ENCODE results near the gene BCKDHA.
"Not testable (repeated sequence)": the region's sequence is repeated elsewhere in the genome, so short reads cannot be mapped to it uniquely, and the experiment has no call there.

The BCKDHA gene

DNA sequence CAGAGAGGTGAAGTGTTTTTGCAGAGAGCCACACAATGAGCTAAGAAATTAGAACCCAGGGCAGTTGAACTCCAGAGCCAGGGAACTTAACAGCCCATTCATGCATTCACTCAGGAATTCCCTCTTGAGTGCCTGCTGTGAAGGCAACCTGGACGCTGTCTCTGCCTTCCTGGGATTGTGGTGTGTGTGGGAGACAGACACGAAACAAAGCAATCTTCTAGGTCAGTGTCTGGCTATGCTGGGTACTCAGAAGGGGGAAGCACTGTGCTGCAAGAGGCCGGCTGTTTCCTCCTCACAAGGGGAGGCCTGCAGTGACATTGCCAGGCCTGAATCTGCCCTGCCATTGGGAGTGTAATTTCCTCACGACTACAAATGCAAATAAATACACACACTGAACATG lies 9.7 kb downstream of the BCKDHA start:
- DNase-seq: no peak

DNA sequence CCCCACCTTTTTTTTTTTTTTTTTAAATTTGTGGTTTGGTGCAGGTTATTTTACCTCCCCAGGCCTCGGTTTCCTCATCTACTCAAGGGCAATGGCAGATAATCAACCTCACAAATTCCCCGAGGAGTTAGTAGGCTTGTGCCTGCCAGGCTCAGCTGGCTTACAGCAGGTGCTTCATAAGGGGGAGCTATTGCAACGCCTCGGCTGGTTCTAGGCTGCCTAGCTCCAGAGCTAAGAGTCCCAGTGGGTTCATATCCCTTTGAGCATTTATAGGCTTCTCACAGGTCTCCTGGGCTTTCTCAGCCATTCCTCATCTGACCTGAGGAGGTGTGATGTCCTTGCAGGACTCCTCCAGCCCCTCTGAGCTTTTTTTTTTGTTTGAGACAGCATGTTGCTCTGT lies 10.6 kb downstream of the BCKDHA start:
- no peak for DNase-seq

DNA sequence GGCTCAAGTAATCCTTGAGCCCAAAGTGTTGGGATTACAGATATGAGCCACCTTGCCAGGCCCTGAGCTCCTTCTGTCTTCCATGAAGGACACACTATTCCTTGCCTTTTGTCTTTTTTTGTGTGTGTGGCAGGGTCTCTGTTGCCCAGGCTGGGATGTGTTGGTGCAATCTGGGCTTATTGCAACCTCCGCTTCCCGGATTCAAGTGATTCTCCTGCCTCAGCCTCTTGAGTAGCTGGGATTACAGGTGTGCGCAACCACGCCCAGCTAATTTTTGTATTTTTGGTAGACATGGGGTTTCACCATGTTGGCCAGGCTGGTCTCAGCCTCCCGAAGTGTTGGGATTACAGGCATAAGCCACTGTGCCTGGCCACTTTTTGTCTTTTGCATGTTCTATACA lies 11.2 kb downstream of the BCKDHA start:
- DNase-seq: not testable (repeated sequence)

DNA sequence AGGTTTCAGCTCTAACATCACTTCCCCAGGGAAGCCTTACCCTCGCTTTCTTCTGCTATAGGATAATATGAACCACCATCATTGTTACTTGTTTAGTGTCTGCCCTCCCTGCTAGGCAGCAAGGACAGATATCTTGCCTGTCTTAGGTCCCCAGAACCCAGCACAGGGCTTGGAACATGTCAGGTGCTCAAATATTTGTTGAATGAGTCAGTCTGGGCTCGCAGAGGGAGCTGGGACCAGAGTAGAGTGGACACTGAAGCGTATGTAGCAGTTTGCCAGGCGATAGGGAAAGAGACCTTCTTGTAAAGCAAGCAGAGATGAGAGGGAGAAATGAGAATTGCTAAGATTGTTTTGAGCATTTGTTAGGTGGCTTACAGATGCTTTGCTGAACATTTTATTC lies 11.7 kb downstream of the BCKDHA start:
- no peak for DNase-seq

DNA sequence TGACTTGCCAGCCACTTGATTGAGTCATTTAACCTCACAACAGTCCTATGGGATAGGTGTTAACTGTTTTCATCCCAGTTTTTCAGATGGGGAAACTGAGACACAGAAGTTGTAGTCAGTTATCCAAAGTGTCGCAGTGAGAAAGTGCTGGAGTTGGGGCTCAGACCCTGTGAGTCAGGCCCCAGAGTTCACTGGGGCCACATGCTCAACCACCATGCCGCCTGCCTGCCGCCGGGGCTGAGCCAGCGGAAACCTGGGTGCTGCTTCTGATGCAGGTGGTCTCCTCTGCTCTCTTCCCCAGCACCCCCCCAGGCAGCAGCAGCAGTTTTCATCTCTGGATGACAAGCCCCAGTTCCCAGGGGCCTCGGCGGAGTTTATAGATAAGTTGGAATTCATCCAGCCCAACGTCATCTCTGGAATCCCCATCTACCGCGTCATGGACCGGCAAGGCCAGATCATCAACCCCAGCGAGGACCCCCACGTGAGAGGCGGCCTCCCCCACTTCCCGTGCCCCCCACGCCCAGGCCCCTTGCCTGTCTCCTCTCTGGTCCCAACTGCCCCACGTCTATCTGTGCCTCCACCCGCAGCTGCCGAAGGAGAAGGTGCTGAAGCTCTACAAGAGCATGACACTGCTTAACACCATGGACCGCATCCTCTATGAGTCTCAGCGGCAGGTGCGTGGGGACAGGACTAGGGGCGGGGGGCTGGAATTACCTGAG lies 12.9 kb downstream of the BCKDHA start:
- no peak for DNase-seq

DNA sequence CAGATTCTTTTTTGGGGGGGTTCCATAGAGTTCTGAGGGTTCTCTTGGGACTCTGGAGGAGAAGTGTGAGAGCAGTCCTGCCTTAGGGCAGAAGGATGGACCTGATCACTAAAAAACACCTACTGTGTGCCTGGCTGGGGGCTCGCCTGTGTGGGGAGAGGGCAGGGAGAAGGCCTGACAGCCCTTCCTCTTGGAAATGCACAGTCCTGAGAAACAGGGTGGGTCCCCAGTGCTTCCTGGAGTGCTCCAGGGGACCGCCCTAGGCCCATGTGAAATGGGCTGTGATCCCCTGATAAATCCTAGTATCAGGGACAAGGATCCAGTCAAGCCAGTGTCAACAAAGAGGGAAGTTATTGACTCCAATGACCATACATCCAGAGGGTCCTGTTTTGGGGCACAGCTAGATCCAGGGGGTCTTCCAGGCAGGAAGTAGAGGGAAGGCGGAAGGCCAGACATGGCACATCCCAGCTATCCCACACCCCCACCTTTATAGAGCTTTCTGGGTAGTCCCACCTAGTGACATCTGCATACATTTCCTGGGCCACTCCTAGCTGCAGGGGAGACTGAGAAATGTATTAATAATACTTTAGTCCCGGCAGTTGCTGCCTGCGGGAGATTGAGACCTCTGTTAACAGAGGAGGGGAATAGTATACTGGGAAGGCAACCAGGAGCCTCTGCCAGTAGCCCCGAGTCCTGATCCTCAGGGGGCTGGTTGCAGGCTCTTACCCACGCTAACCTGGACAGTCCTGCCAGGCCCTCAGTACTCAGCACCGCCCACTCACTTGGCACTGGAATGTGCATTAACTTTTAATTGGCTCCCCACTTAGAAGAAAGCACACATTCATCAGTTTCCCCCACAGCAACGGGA lies 13.7 kb downstream of the BCKDHA start:
- no peak for DNase-seq

DNA sequence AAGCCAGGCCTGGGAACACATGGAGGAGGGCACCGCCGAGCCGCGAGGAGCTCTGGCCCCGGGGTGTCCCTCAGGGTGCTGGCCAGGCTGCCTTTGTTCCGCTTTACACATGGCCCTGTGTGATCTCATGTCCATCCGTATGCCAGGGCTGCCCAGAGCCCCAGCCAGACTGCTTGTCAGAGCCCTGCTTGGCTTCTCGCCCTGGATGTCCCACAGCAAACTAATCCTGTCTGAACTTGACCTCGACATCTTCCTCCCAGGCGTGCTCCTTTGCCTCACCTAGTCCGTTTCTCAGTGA lies 14.3 kb downstream of the BCKDHA start:
- no peak for DNase-seq

DNA sequence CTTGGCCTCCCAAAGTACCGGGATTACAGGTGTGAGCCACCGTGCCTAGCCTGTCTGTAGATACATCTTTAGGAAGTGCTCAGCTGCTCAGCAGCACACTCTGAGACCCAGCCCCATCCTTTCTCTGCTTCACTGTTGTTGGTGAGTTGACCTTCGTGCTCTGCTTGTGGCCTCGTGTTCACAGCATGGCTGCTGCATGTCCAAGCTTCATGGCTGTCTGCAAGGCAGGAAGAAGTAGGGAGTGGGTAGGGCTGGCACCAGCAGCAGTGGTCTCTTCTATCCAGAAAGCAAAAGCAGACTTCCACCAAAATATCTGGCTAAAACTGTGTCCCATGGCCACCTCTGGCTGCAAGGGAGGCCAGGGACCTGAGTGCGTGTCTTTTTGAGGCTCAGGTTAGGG lies 15.3 kb downstream of the BCKDHA start:
- no peak for DNase-seq

DNA sequence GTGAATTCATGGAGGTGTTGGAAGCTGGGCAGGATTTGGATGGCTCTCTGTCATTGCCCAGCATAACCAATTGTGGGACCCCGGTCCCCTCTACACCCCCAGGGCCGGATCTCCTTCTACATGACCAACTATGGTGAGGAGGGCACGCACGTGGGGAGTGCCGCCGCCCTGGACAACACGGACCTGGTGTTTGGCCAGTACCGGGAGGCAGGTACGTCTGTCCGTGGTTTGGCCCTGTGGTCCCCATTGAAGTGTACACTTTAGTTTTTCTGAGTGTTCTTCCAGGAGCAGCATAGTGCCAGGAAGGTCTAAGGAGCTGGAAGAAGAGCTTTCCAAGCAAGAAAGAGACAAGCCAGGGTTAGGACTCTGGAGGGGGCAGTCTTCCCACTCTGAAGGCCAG lies 16.3 kb downstream of the BCKDHA start:
- no peak for DNase-seq

DNA sequence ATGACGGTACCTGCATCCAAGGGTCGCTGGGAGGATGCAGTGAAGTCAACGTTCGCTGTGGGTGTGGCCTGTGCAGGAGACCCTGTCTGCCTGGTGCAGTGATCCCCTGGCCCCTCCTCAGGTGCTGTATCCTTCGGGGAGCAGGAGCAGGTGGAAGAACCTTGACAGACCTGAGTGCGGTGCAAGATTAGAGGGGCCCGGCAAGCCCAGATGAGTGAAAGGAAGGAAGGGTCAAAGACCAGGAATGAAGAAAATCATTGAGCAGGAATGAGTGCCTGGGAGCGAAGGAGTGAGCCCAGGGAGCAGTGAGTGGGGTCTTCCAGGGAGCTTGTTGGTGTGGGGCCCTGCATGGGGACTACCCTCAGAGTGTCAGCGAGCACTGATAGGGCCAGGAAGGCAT lies 16.8 kb downstream of the BCKDHA start:
- no peak for DNase-seq

DNA sequence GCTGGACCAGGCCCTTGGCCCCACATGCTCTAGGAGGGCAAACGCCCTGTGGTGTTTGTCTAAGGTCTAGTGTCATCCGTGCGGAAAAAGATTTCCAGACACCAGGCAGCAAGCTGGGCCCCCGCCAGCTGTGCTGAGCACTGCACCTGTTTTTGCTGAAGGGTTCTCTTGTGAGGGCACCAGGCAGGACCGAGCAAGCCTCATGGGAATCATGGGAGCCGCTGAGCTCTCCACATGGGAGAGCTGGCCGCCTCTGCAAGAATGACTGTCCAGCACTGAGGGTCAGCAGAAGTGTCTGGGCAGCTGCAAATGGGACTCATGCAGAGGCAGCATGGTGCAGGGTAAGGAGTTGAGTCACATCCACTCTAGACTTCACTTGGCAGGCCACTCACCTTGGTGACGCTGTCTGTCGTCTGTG lies 17.5 kb downstream of the BCKDHA start:
- DNase-seq: no peak

DNA sequence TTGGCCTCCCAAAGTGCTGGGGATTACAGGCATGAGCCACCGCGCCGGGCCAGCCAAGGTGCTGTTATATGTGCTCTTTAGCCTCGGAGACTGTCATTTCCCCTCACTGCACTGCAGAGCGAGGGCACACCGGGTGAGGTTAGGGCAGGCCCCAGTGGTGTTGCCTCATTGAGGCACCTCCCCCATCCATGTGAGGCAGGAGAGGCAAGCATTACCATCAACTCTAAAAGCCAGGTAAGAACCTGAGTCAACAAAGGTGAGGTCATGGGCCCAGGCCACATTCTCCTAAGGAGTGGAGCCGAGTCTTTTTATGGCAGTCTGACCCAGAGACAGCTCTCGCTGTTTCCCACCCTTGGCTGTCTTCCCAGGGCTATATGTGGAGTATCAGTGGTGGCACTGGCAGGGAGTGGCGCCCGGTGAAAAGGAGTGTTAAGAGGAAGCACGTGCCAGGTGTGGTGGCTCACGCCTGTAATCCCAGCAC lies 18.6 kb downstream of the BCKDHA start:
- DNase-seq: no peak

DNA sequence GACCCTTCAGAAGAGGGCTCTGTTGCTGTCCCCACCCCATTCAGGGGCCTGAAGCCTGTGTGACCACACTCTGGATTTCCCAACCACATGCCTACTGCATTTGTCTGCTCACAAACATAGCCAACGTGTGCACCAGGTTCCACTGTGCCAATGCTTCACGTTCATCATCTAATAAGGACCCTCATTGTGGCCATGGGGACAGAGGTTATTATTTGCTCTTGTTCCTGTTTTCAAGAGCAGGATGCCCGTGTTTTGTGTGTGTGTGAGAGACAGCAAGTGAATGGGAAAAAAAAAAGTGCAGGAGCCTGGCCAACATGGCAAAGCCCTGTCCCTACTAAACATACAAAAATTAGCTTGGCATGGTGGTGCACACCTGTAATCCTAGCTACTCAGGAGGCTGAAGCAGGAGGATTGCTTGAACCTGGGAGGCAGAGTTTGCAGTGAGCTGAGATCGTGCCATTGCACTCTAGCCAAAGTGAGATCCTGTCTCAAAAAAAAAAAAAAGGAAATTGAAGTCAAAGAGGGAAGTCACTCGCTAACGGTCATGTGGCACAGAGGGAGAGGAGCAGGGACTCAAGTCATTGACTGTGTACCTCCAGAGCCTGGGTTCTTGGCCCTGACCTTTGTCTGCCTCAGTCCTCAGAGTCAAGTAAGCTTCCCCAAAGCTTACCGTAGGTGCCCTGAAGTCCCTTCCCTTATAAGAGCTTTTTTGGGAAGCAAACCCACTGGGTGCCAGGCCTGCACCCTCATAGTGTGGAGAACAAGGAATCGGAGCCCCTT lies 22.7 kb downstream of the BCKDHA start:
- no peak for DNase-seq

DNA sequence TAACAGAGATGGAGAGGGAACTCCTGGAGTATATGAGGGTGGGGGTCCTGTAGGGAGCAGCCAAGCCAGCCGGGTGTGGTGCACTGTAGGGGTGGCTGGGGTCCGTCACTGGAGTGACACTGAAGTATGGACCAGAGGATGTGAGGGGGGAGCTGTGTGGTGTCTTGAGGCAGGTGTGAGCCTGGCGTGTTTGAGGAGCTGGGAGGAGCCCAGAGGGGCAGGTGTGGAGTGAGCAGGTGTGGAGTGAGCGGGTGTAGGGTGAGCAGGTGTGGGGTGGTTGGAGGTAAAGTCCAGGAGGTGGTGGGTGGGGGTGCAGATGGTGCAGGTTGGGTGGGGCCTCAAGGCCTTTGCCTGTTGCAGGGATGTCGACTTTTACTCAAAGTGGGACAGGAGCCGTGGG lies 23.7 kb downstream of the BCKDHA start:
- no peak for DNase-seq

DNA sequence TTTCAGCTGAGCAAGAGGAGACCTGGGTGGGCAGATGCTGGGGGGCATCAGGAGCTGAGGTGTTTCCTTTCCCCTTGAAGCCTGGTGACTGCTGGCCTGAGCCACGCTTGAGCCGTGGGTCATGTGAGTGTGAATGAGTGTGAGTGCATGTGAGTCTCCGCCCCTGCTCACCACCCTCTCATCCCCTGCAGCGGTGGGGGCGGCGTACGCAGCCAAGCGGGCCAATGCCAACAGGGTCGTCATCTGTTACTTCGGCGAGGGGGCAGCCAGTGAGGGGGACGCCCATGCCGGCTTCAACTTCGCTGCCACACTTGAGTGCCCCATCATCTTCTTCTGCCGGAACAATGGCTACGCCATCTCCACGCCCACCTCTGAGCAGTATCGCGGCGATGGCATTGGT lies 24.4 kb downstream of the BCKDHA start:
- DNase-seq: no peak

DNA sequence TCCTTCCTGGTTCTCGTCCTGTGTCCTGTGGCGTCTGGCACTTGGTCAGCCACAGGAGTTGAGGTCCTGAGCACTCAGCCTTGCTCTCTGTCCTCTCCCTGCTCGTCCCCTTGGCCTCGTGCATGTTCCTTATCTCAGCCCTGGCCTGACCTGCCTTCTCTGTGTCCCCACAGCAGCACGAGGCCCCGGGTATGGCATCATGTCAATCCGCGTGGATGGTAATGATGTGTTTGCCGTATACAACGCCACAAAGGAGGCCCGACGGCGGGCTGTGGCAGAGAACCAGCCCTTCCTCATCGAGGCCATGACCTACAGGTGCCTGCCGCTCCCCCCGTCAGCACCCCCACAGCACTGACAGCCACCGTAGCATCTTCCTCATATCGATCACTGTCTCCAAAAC lies 24.8 kb downstream of the BCKDHA start:
- DNase-seq: no peak

DNA sequence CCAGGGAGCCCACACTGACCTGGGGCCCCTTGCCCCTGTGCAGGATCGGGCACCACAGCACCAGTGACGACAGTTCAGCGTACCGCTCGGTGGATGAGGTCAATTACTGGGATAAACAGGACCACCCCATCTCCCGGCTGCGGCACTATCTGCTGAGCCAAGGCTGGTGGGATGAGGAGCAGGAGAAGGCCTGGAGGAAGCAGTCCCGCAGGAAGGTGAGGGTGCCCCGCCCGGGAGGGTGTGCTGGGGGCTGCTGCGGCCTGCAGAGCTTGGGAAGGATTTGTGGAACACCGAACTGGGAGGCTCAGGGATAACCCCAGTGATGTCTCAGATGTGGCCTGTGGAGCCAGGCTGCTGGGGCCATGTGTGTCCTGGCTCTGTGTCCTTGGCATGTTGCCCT lies 25.3 kb downstream of the BCKDHA start:
- no peak for DNase-seq

DNA sequence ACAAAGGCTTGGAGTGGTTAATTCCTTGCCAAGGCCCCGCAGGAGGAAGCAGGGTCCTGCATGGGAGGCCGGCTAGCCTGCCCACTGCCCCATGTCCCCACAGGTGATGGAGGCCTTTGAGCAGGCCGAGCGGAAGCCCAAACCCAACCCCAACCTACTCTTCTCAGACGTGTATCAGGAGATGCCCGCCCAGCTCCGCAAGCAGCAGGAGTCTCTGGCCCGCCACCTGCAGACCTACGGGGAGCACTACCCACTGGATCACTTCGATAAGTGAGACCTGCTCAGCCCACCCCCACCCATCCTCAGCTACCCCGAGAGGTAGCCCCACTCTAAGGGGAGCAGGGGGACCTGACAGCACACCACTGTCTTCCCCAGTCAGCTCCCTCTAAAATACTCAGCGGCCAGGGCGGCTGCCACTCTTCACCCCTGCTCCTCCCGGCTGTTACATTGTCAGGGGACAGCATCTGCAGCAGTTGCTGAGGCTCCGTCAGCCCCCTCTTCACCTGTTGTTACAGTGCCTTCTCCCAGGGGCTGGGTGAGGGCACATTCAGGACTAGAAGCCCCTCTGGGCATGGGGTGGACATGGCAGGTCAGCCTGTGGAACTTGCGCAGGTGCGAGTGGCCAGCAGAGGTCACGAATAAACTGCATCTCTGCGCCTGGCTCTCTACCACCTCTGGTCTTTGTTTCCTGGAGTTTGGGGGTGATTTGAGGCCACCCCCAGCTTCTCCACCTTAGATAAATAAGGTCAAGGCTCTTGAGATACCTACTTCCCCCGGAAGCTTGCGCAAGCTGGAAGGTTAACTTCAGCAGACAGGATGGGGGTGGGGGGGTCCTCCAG lies 26.9 kb downstream of the BCKDHA start:
- no peak for DNase-seq

DNA sequence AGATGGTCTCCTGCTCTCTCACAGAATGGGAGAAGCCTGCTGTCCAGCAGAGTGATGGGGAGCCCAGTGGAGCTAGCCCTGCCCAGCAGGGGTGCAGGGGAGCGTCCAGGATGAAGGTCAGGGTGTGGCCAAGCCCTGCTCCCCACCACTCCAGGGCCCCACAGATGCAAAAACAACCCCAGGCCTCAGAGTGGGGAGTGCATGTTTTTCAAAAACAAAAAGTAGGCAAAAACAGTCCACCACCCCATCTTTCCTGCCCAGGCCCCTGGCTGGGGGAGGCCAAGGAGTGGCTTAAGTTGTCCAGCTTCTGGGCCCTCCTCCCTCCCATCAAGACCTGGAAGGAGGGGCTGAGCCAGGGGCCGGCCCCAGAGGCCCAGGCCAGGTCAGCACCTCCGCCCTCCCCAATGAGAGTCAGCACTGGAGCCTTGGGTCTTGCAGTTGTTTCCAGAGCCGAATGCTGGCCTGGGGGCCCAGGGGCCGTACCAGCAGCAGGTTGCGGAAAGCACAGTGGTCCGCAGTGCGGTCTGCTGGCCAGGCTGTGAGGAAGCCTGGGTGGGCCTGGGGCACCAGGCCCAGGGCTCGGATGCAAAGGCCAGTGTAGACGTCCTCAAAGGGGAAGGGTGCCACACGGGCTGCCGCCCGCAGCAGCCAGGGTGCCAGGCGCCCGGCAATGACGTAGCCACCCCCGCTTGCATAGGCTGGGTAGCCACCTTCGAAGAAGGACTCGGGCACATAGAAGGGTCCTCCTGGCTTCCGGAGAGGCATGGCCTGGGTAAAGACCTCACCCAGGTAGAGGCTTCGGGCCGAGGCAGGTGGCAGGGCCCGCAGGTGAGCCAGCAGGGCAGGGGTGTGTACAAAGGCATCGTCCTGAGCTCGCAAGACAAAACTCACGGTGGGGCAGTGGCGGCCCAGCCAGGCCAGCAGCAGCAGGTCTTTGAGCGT lies 27.8 kb downstream of the BCKDHA start:
- no peak for DNase-seq

DNA sequence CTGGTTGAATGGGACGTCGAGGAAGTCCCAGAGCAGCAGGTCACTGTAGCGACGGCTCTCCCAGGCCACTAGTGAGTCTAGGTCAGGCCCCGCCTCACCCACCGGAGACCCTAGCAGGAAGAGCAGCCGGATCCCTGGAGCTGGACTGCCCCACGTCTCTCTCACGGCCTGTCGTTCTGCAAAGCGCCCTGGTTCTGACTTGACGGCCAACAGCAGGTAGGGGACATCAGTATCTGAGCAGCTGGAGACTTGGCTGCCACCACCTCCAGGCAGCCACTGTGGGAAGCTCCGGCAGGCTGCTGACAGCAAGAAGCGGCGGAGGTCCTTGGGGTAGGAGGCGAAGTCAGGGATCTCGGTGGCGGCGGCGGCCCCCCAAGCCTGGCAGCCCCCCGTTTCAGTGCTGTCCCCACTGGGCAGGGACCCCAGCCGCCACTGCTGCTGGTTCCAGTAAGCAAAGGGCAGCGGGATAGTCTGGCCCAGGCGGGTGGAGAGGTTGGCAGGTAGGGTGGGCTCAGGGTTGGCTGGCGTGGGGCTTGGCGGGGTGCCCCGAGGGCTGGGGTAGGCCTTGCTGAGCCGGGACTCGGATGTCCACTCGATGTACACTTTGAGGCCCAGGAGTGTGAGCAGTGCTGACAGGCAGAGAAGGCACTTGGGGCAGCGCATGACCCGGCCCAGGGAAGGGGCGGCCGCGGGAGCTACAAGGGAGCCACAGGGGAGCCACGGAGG lies 28.7 kb downstream of the BCKDHA start:
- DNase-seq: no peak
